Activated naive CD4-positive, alpha-beta T cell treated with anti-CD3 and anti-CD28 coated beads for 36 hours (primary cell): ENCODE data around the gene CCSER1. TPM values are rescaled to one million over a fixed set of nuclear protein-coding genes. Genes with fewer than 3 reads are reported as not detected.
"Not testable (repeated sequence)": the region's sequence is repeated elsewhere in the genome, so short reads cannot be mapped to it uniquely, and the experiment has no call there.

ENCODE experiments used
- CTCF ChIA-PET: fragments of 350-600 bp; sonication (Branson Sonifier 250); formaldehyde crosslinking; loops from one replicate; lab custom pipeline; 2021; ENCODE audit warnings: antibody characterized with exemption; lab: Charles Lee
- DNase-seq: peaks from one replicate; pipeline ENCODE4 v3.0.0-alpha.2; 2020
- H3K27ac Mint-ChIP-seq: one replicate; pipeline ENCODE4 v1.8.0; 2021; ENCODE audit warnings: mild to moderate bottlenecking, mixed read lengths
- H3K27me3 Mint-ChIP-seq: one replicate; pipeline ENCODE4 v1.8.0; 2021; ENCODE audit warnings: low read depth, mixed read lengths
- H3K36me3 Mint-ChIP-seq: one replicate; pipeline ENCODE4 v1.8.0; 2021; ENCODE audit warnings: low read depth, mixed read lengths
- H3K4me1 Mint-ChIP-seq: one replicate; pipeline ENCODE4 v1.8.0; 2021; ENCODE audit warnings: low read depth, mixed read lengths
- H3K4me3 Mint-ChIP-seq: one replicate; pipeline ENCODE4 v1.8.0; 2021; ENCODE audit warnings: mild to moderate bottlenecking, moderate library complexity, mixed read lengths
- H3K9me3 Mint-ChIP-seq: one replicate; pipeline ENCODE4 v1.8.0; 2021; ENCODE audit warnings: mixed read lengths
- intact Hi-C: fragments of 100-400 bp; cut with micrococcal nuclease; formaldehyde crosslinking; loops from one replicate; pipeline ENCODE4 v1.15.1; 2023
- total RNA-seq, 2 experiments: library from RNA; stranded (reverse); gene quantifications; one replicate each; pipeline ENCODE4 v1.2.3, GENCODE V29; 2021

The CCSER1 gene
- total RNA-seq, 2 experiments from 2014 or later, result not detected

DNA sequence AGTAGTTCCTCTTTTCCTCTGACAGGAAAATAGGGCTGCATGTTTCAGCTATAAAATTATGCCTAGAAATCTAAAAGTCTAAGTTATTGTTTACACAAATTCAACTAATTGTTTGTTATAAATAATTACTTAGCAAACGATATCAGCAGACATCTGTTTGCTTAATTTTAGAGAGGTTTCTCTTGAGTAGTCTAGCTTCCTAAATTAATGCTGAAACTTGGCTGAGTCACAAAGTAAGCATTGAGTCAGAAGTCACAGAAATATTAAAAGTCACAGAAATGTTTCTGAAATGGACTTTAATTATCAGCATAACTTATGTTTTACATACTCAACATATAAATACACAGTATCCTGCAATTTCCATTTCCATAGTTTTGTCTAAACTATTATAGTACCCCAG is 1044.0 kb downstream of the CCSER1 start:
- Mint-ChIP-seq H3K9me3 (peaks cover 3% of the 10 kb centered on the region), H3K36me3 (no peaks in the 10 kb centered on the region), H3K4me3 (no peak overlapping the region), H3K27me3 (no peaks in the 10 kb centered on the region), H3K27ac (no peak overlapping the region), H3K4me1 (no peaks in the 10 kb centered on the region)
- CTCF ChIA-PET, result no interaction called here
- no peak for DNase-seq
- intact Hi-C loops, result no loop called here

DNA sequence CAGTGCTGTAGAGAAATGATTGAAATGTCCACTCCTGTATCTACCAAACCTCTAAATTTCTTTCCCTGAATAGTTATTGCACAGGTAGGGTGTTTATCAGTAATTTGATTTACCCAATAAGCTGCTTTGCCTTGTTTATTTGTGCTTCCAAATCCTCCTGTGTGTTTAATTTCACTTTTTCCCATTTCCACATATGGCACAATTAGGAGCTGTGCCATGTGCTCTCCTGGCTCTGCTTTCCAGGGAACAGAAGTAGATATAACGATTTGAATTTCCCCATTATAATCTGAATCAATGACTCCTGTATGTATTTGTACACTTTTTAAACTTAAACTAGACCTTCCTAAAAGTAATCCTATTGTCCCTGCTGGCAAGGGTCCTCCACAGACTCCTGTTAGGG is 1057.9 kb downstream of the CCSER1 start:
- intact Hi-C loops, H3K36me3 Mint-ChIP-seq, H3K4me1 Mint-ChIP-seq, H3K27ac Mint-ChIP-seq, H3K9me3 Mint-ChIP-seq, CTCF ChIA-PET, H3K27me3 Mint-ChIP-seq, DNase-seq, H3K4me3 Mint-ChIP-seq: not testable (repeated sequence)

- H3K4me3 Mint-ChIP-seq, result no peak overlapping the region
- DNase-seq, result no peak
- no peaks in the 10 kb centered on the region for H3K36me3 Mint-ChIP-seq
- intact Hi-C loops, result no loop called here
- H3K4me1 Mint-ChIP-seq, result no peaks in the 10 kb centered on the region
- no peak overlapping the region for H3K27ac Mint-ChIP-seq
- H3K27me3 Mint-ChIP-seq, result no peaks in the 10 kb centered on the region
- H3K9me3 Mint-ChIP-seq, result peaks cover 1% of the 10 kb centered on the region
- CTCF ChIA-PET, result no interaction called here
Measured at GRCh38 chr4:91198951-91199350, 1071.8 kb downstream of the CCSER1 start.

- Mint-ChIP-seq H3K9me3 (peaks cover 2% of the 10 kb centered on the region), H3K4me3 (no peak overlapping the region), H3K36me3 (no peaks in the 10 kb centered on the region), H3K27ac (no peak overlapping the region), H3K4me1 (no peaks in the 10 kb centered on the region), H3K27me3 (no peaks in the 10 kb centered on the region)
- no peak for DNase-seq
- CTCF ChIA-PET, result no interaction called here
- intact Hi-C loops, result no loop called here
Measured at GRCh38 chr4:91207535-91207934, 1080.3 kb downstream of the CCSER1 start.

DNA sequence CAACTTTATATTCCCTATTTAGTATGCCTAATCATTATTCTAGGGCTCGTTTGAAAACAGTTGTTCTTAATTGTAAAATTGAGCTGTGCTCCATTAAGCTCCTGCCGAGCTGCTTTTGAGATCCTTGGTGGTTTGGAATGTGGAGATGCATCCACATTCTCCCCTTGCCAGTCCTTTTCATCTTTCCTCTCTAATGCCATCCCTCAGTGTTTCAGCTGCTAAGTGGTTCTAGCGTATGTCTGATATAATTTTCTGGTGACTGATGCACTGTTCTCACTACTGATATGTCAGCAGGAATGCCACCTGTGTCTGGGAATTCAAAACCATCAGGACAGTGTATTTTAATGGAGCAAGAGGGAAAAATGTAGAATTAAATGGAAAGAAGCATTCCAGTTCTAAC is 1085.0 kb downstream of the CCSER1 start:
- Mint-ChIP-seq H3K9me3 (peaks cover 6% of the 10 kb centered on the region), H3K27me3 (no peaks in the 10 kb centered on the region), H3K27ac (no peak overlapping the region), H3K4me1 (no peaks in the 10 kb centered on the region), H3K4me3 (no peak overlapping the region), H3K36me3 (no peaks in the 10 kb centered on the region)
- CTCF ChIA-PET, result no interaction called here
- no peak for DNase-seq
- intact Hi-C loops, result no loop called here

- CTCF ChIA-PET, intact Hi-C loops: not testable (repeated sequence)
Measured at GRCh38 chr4:91217831-91218403, 1090.7 kb downstream of the CCSER1 start.

GRCh38 chr4:91220315-91220714 is 1093.1 kb downstream of the CCSER1 start:
- CTCF ChIA-PET, result no interaction called here
- Mint-ChIP-seq H3K36me3 (no peaks in the 10 kb centered on the region), H3K9me3 (peaks cover 5% of the 10 kb centered on the region), H3K27ac (no peak overlapping the region), H3K4me1 (no peaks in the 10 kb centered on the region), H3K27me3 (no peaks in the 10 kb centered on the region), H3K4me3 (no peak overlapping the region)
- DNase-seq, result no peak
- intact Hi-C loops, result no loop called here

More at GRCh38 chr4:91217831-91218403, 1090.7 kb downstream of the CCSER1 start:
- not testable (repeated sequence) for H3K9me3 Mint-ChIP-seq, H3K36me3 Mint-ChIP-seq, H3K27me3 Mint-ChIP-seq, H3K4me3 Mint-ChIP-seq, H3K27ac Mint-ChIP-seq, H3K4me1 Mint-ChIP-seq, DNase-seq

DNA sequence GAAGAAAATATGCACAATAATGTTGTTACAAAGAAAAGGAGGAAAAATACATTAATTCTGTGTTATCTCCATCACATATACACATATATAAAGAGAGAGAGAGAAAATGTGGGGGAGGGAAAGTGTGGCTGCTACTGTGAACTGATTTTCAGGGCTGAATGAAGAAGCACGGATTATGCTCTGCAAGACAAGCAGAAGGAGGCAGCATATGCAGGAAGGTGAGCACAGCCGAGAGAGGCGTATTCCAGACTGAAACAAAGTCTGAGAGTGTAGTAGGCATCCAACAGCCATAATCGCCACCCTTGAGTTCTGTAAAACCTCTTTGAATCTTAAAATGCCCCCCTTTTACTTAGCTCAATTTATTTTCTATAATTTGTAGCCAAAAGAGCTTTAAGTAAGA is 1094.8 kb downstream of the CCSER1 start:
- no peaks in the 10 kb centered on the region for H3K27me3 Mint-ChIP-seq
- no peaks in the 10 kb centered on the region for H3K4me1 Mint-ChIP-seq
- H3K27ac Mint-ChIP-seq, result no peak overlapping the region
- no peak overlapping the region for H3K4me3 Mint-ChIP-seq
- no peaks in the 10 kb centered on the region for H3K36me3 Mint-ChIP-seq
- intact Hi-C loops, result no loop called here
- H3K9me3 Mint-ChIP-seq, result peaks cover 3% of the 10 kb centered on the region
- no peak for DNase-seq
- CTCF ChIA-PET, result no interaction called here

GRCh38 chr4:91226867-91227266 is 1099.7 kb downstream of the CCSER1 start:
- Mint-ChIP-seq H3K4me3 (no peak overlapping the region), H3K9me3 (peaks cover 3% of the 10 kb centered on the region), H3K36me3 (no peaks in the 10 kb centered on the region), H3K4me1 (no peaks in the 10 kb centered on the region), H3K27ac (no peak overlapping the region), H3K27me3 (no peaks in the 10 kb centered on the region)
- intact Hi-C loops, result no loop called here
- DNase-seq, result no peak
- CTCF ChIA-PET, result interaction anchor here (0.7 to 0.9 kb wide), 2 partner anchors 31 to 1050 kb away, joined by 3 read pairs; no protein-coding TSS in a partner anchor

DNA sequence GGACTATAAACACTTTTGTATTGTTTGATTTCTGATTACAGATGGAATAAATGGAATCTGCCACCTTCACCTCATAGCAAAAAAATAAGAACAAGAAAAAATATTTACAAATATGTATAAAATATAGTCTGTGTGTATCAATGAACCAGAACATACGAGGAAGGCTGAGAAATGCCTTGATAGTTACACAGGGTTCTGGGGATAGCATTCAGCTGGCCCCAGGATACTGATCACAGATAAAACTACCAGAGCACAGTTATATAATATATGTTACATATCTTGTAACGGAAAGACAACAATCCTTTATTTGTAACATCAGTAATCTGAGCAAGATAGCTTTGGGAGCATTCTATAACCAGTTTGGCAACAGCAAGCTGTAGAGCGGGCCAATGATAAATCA is 1101.5 kb downstream of the CCSER1 start:
- Mint-ChIP-seq H3K4me1 (no peaks in the 10 kb centered on the region), H3K9me3 (peaks cover 6% of the 10 kb centered on the region), H3K27ac (no peak overlapping the region), H3K36me3 (no peaks in the 10 kb centered on the region), H3K4me3 (no peak overlapping the region), H3K27me3 (no peaks in the 10 kb centered on the region)
- no peak for DNase-seq
- CTCF ChIA-PET, result no interaction called here
- intact Hi-C loops, result no loop called here

- CTCF ChIA-PET, result no interaction called here
- no peak for DNase-seq
- Mint-ChIP-seq H3K36me3 (no peaks in the 10 kb centered on the region), H3K4me1 (no peaks in the 10 kb centered on the region), H3K9me3 (peaks cover 9% of the 10 kb centered on the region), H3K27ac (no peak overlapping the region), H3K4me3 (no peak overlapping the region), H3K27me3 (no peaks in the 10 kb centered on the region)
- intact Hi-C loops, result no loop called here
Measured at GRCh38 chr4:91233164-91233563, 1106.0 kb downstream of the CCSER1 start.

- CTCF ChIA-PET, result no interaction called here
- no peak for DNase-seq
- intact Hi-C loops, result no loop called here
- Mint-ChIP-seq H3K9me3 (peaks cover 12% of the 10 kb centered on the region), H3K27me3 (no peaks in the 10 kb centered on the region), H3K27ac (no peak overlapping the region), H3K4me1 (no peaks in the 10 kb centered on the region), H3K36me3 (no peaks in the 10 kb centered on the region), H3K4me3 (no peak overlapping the region)
Measured at GRCh38 chr4:91243132-91243531, 1115.9 kb downstream of the CCSER1 start.

DNA sequence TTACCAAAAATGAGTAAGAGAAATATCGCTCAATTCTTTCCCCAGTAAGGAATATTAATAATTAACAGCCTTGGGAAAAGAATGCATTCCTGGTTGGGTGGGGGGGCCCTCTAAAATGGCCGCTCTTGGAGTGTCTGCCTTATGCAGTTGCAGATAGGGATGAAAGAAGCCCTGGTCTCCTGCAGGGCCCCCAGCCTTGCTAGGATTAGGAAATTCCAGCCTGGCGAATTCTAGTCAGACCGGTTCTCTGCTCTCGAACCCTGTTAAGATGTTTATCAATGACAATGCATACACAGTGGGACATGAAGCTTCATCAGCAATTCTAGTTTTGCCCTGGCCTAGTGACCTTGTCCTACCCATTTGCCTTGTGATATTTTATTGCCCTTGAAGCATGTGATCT is 1128.8 kb downstream of the CCSER1 start:
- H3K27me3 Mint-ChIP-seq, result no peaks in the 10 kb centered on the region
- CTCF ChIA-PET, result no interaction called here
- peaks cover 3% of the 10 kb centered on the region for H3K9me3 Mint-ChIP-seq
- no peaks in the 10 kb centered on the region for H3K36me3 Mint-ChIP-seq
- no peak for DNase-seq
- H3K4me1 Mint-ChIP-seq, result no peaks in the 10 kb centered on the region
- intact Hi-C loops, result no loop called here
- H3K4me3 Mint-ChIP-seq, result no peak overlapping the region
- no peak overlapping the region for H3K27ac Mint-ChIP-seq
